Dedifferentiated amniotic fluid mesenchymal stem cell (primary cell): ENCODE data around the gene PRKCZ.

Source experiments
- DNase-seq: peaks from one replicate; pipeline ENCODE4 v3.0.0-alpha.2; 2016; ENCODE audit errors: extremely low spot score

The PRKCZ gene

DNA sequence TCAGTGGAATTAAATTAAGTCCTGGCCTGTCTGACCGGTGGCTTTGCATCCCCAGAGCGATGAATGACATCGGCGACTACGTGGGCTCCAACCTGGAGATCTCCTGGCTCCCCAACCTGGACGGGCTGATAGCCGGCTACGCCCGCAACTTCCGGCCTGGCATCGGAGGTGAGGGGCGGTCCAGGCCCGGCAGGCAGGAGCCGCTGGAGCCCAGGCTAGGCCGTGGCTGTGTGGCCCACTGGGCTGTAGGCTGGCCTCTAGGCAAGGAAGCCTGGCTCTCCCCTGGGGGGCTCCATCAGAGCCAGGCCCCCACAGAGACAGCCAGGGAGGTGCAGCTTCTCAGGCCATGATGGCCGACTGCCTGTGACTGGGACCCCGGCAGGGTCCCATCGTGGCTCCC is 25.3 kb upstream of the PRKCZ start:
- DNase-seq: no peak

DNA sequence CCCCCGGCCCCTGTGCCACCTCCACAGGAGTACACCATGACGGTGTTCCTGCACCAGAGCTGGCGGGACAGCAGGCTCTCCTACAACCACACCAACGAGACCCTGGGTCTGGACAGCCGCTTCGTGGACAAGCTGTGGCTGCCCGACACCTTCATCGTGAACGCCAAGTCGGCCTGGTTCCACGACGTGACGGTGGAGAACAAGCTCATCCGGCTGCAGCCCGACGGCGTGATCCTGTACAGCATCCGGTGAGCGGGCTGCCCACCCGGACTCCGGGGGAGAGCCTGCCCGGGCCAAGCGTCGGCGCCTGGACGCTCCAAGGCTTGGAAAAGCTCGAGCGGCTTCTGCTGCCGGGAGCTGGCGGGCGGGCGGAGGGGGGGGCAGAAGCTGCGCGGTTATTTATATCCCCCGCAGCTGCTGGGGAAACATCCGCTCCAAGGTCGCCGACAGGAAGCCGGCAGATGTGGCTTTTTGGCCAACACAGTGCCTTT is 24.7 kb upstream of the PRKCZ start:
- DNase-seq: no peak

DNA sequence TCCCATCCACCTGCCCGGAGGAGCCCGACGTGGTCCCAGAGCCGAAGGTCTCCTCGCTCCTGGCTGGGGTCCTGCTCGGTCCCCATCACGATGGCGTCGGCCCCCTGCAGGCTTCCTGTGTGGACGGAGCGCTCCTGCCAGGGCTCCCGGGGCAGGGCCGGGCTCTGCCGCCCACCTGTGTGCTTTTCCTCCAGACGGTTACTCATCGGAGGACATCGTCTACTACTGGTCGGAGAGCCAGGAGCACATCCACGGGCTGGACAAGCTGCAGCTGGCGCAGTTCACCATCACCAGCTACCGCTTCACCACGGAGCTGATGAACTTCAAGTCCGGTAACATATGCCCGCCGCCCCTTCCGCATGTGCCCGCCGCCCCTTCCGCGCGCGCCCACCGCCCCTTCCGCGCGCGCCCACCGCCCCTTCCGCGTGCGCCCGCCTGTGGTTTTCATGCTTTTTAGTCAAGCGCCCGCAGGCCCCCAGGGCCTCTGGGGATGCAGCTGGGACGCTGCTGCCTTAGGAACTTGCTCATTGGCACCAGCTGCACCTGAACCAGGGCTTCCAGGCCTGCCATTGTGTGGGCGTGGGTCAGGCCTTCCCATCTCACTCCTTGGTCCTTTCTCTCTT is 22.1 kb upstream of the PRKCZ start:
- DNase-seq: no peak

DNA sequence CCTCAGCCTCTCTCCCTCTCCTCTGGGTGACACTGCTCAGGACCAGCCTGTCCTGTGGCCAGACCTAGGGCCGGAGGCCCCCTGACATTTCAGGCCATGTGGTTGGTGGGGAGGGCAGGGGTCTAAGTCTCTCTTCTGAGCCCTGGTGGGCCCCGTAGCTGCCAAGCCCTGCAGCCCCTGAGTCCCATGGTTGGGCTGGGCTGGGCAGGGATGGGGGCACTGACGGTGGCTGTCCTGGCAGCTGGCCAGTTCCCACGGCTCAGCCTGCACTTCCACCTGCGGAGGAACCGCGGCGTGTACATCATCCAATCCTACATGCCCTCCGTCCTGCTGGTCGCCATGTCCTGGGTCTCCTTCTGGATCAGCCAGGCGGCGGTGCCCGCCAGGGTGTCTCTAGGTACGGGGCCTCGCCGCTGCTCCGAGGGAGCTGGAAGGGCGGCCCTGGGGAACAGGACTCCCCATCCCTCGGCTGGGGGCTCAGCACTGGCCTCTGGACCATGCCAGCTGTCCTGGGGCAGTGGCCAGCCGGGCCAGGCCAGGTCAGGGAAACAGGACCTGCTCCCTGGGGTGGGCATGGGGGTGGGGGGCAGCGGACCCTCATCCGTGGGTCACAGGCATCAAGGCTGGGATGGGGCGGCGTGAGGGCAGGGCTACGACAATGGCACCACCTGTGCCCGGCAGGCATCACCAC is 21.2 kb upstream of the PRKCZ start:
- DNase-seq: no peak

DNA sequence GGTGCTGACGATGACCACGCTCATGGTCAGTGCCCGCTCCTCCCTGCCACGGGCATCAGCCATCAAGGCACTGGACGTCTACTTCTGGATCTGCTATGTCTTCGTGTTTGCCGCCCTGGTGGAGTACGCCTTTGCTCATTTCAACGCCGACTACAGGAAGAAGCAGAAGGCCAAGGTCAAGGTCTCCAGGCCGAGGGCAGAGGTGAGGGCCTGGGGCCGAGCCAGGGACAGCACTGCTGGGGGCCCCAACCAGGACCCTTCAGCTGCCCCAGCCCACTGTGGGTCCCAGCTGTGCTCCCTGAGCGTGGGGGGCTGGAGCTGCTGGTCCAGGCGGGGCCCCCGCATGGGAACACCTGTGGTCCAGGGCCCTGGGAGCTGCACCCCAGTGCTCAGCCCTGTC is 20.6 kb upstream of the PRKCZ start:
- no peak for DNase-seq

DNA sequence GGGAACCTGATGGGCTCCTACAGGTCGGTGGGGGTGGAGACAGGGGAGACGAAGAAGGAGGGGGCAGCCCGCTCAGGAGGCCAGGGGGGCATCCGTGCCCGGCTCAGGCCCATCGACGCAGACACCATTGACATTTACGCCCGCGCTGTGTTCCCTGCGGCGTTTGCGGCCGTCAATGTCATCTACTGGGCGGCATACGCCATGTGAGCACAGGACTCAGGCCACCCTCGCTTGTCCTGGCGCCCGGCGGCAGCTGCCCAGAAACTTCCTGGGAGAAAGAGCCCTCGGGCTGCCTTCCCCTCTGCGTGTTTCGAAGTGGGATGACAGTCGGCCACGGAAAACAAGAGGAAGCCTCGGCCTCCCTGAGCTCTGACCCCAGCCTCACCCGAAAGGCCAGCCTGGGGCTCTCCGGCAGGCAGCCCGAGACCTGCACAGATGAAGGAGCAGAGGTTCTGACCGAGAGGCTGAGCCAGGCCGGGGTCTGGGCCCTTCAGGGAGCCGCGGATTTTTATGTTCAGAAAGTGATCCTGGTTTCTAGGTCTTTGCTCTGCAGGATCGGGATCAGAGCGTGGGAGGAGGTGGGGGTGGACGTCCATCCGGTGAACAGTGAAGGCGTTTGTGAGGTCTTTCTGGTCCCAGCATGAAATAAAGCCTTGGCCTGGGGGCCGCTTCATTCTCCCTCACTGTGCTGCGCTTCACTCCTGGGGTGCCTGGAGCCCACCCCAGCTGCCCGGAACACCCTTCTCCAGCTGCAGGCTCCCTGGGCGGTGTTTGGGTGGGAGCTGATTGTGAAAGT is 19.9 kb upstream of the PRKCZ start:
- no peak for DNase-seq

DNA sequence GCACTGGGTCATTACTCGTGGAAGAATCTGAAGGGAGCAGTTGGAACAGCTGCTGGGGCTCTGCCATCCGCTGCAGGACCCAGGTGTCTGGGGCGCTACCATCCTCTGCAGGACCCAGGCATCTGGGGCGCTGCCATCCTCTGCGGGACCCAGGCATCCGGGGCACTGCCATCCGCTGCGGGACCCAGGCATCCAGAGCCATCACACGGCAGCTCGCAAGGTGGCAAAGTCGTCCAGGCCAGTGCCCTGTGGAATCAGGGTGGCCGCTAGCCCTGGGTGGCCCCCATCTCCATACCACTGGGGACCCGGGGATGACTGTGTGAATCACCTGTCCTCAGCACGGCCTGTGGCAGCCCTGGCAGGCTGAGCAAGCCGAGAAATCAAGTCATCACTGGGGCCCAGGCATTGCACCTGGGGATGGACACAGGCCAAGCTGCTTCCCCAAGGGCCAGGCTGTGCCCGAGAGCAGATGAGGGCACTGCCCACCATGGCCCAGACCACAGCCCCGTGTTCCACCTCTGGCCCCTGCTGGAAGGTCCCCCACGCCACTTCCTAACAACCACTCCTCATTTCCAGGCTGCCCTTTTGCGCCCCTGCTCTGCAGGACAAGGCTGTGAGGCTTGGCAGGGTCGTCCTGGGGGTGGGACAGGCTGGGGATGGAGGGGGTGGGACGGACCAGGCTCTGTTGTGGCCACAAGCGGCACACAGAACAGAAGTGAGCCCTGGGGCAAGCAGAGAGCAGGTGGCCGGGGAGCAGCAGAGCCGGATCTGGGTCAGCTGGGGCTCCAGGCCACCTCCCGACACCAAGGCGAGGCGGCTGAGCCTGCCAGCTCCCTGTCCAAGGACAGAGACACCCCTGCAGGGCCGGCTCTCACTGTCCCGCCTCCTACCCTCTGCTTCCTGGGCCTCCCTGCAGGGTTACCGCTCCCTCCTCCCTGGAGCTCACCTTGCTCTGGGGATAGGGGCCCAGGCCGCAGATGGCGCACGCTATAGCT is 18.4 kb upstream of the PRKCZ start:
- no peak for DNase-seq

DNA sequence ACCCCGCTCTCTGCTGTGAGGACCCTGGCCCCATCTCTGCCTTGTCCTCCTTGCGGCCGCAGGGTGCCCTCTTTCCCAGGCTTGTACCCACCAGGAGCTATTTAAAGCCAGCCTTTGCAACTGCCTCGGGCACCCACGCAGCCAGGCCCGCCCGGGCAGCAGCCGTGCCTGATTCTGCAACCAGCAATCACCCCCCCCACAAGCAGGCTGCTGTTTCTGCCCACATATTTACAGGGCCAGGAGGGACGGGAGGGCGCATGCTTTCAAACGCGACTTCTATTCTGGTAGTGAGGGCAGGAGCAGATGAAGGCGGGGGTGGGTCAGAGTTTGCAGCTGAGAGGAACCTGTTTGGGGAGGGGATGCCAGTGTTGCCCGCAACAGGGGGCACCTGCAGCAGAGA is 17.5 kb upstream of the PRKCZ start:
- no peak for DNase-seq

DNA sequence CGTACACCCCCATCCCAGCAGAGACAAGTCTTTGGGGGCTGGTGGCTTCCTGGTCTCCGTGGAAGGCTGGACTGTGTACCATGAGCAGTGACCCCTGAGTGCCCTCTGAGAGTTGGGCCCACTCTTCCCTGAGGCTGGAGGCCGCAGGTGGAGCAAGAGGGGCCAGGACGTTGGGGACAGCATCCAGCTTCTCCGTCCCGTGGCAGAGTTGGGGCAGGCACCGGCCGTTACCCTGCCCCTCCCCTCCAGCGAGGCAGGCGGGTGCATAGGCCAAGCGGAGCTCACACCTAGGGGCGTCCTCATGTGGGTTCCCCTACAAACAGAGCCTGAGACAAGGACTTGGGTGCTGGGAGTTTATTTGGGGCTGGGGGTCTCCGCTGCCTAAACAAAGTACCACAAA is 17.0 kb upstream of the PRKCZ start:
- no peak for DNase-seq

DNA sequence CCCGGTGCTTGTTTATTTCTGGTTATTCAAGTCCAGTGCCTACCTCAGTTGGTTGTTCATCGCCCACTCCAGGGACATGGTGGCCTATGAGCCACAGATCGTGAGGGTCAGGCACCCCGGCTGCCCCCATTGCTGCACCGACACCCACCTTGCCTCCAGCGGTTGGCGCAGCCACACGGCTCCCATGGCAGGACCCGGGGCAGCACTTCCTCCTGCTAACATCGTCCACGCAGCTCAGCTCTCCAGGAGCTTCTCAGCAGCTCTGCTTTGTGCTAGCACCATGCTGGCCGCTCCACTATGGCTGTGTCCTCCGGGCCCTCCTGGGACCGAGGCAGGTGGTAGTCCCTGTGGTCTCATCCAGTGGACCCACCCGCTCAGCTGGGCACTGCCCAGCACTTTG is 13.9 kb upstream of the PRKCZ start:
- DNase-seq: no peak

DNA sequence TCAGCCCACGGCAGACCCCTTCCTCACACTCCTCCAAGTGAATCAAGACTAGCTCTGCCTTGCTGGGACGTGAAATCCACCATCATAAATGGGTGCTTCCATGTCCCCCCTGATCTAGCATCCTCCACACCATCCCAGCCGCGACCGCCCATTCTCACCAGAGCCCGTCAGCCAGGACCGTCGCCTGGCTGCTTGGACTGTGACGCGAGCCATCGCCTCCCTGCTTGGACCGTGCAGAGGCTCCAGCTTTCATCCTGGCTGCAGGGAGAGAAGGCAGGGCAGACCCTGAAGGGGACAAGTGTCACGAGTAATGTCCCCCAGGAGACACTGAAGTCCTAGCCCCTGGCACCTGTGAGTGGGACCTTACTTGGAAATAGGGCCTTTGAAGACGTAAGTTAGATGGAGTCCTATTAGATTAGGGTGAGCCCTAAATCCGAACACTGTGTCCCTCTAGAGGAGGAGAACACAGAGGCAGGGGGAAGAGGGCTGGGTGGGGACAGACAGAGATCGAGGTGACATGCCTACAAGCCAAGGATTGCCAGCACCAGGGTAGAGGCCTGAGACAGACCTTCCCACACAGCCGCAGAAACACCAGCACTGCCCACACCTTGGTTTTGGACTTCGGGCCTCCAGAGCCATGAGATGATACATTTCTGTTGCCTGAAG is 12.8 kb upstream of the PRKCZ start:
- DNase-seq: no peak

DNA sequence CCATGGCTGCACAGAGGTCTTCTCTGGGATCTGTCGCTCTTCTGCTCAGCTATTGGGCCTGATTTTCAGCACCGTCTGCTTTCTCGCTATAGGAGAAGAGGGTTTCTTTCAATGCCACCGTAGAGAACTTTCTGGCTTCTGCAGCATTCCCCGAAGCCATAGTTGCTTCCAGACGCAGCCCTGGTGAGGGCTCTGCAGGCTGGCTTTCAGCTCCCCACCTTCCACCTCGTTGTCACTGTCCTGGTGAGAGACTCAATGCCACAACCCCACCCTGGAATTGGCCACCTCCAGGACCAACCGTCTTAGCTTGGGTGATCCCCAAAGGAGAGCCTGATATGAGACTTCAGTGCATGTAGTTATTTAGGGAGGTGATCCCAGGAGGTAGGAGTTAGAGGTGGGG is 12.0 kb upstream of the PRKCZ start:
- no peak for DNase-seq

DNA sequence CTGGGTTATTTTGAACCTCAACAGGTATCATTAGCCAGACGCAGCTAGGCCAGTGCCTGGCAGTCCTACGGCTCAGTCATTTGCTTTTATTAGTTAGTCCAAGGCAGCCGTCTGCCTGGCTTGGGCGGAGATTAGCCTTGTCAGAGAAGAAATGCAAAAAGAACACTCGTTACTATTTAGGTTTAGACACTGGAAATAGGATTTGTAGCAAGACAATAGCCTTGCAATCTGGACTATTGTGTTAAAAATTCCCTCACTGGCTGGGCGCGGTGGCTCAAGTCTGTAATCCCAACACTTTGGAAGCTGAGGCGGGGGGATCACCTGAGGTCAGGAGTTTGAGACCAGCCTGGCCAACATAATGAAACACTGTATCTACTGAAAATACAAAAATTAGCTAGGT is 11.0 kb upstream of the PRKCZ start:
- DNase-seq: no peak

DNA sequence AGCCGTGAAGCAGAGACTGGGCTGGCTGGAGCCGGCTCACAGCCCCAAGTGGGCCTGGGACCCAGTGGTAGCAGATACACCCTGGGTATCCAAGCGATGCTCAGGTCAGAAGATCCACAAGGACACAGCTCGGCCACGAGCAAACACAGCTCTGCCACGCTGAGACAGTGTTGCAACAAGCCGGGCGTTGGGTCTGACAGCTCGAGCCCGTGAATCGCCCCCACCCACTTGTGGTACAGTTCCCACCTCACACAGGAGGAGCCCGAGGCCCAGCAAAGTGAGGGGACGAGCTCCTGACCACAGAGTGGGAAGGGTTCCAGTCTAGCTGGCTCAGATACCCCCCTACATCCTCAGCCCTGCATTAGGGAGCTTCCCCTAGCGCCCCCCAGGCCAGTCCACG is 8.9 kb upstream of the PRKCZ start:
- no peak for DNase-seq

DNA sequence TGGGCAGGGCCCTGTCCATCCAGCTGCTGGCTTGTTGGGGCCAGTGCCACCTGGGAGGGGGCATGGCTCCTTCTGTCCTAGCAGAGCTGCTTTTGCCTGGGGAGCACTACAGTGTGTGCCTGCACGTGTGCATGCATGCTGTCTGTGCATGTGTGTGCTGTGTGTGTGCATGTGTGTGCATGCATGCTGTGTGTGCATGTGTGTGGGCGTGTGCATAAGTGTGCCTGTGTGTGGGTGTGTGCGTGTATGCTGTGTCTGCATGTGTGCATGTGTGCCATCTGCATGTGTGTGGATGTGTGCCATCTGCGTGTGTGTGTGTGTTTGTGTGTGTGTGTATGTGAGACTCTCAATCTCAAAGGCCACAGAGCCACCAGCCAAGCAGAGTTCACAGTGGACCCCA is 8.3 kb upstream of the PRKCZ start:
- no peak for DNase-seq

DNA sequence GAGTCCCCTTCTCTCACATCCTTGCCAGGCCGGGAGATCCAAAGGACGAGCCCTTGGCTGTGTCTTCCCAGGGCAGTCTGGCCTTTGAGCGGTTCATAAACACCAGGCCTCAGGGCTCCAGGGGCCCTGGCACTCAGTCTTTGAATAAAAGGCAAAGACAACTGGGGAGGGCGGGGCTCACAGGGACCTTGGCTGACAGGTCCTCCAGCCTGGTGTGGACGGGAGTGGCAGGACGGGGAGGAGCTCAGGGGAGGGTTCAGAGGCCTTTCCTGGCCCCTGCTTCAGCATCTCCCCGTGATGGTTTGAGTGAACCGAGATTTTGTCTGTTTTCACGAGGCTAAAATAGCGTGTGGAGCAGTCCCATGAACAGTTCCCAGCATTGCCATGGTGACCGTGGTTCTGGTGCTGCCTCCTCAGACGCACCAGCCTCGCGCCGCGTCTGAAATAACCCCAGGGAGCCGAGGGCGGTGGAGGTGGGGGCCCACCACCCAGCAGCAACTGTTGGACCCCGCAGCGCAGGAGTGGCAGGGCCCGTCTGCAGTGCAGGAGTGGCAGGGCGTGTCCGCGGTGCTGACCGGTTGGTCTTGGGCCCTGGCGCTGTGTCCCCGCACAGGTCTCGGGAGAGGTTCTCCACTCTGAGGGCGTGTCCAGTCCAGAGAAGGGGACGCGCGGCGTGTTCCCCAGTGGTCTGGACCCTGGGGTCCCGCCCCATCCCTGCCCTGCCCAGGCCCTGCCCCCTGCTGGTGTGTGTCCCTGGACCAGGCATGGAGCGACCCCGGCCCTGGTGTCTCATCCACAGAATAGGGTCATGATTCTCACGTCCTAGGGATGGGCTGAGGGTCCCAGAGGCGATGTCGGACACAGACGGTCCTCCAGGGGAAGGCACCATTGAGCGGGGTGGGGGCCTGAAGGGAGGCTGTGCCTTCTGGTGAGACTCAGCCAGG is 7.1 kb upstream of the PRKCZ start:
- DNase-seq: no peak

DNA sequence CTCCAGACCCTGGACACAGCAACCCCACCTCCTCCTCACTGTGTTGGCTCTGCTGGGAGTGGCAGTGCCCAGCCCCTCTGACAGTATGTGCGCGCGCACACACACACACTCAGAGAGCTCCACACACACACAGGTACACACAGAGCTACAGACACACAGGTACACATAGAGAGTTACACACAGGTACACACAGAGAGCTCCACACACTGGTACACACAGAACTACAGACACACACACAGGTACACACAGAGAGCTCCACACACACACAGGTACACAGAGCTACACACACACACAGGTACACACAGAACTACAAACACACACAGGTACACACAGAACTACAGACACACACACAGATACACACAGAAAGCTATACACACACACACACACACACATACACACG is 6.3 kb upstream of the PRKCZ start:
- DNase-seq: no peak

DNA sequence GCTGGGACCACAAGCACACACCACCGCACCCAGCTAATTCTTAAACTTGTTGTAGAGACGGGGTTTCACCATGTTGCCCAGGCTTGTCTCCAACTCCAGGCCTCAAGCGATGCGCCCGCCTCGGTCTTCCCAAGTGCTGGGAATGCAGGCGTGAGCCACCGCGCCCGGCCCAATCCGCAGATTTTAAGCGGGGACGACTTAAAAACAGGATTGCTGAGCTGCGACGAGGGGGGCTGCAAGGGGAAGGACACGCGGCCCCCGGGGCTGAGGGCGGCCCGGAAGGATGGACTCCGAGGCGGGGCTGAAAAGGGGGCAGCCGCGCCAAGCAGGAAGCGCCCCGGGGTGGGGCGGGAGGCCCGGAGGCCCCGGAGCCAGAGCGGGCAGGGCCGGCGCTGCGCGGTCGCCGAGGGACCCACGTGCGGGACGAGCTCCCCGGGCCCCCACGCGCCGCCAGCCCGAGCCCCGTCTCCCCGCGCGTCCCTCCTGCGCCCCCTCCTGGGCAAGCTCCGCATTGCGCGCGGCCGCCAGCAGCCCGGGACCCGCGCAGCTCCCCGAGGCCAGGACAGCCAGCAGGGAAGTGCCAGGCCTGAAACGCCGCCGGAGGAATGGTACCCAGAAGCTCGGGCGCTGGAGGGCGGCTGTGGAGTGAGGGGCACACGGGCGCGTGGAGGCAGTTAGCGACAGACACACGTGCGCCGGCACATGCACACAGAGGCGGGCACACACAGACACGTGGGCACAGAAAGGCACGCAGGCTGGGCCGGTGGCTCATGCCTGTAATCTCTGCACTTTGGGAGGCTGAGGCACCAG is 5.5 kb upstream of the PRKCZ start:
- DNase-seq: peak; percentile 26

DNA sequence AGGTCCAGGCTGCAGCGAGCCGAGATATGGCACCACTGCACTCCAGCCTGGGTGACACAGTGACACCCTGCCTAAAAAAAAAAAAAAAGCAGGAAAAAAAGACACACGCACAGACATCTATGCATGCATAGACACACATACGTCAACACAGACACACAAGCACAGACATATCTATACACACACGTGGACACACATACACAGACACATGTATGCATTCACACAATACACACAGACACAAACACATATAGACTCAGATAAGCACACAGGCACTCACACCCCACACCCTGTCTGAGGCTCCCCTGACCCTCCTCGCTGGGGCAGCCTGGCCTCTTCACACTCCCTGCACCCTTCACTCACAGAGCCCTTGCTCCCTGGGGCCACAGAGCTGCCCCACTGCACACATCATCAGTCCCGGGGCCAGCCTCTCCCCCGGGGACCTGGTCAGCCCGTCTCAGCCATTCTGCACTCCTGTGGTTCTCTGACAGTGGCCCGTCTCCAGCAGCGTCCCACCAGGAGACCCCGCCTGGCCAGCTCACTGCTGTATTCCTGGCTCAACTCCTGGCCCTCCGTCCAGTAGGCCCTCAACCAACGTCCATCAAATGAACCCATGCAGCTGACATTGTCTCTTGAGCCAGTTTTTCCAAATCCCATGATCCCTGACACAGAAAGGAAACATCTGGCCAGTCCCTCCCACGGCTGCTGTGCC is 4.6 kb upstream of the PRKCZ start:
- DNase-seq: no peak
